IMR-90 (cell line): ENCODE data around the gene GOLT1A. TPM values are rescaled to one million over a fixed set of nuclear protein-coding genes. Genes with fewer than 3 reads are reported as not detected.

Experiments
- ATAC-seq: fragments of 200-7000 bp; cut with Tn5 transposase; 2 replicates; pipeline ENCODE4 v1.9.1; 2020; ENCODE audit warnings: low read depth, mild to moderate bottlenecking, moderate library complexity
- BruUV-seq: library from RNA; stranded (reverse); fragments of 400-500 nt; replicated peaks from 2 replicates; lab custom pipeline; 2021; lab: Mats Ljungman, UMichigan
- CTCF ChIA-PET: fragments of 300-600 bp; formaldehyde crosslinking; extraction: SDS; loops from one replicate; lab custom pipeline; 2021; ENCODE audit warnings: antibody characterized with exemption; lab: Yijun Ruan, JAX
- POLR2A ChIA-PET: fragments of 300-600 bp; sonication (Branson Sonifier 250); formaldehyde crosslinking; loops from one replicate; lab custom pipeline; 2022; ENCODE audit warnings: antibody characterized with exemption; ENCODE audit not compliant: unreplicated experiment; lab: Charles Lee
- DNase-seq: peaks from one replicate; pipeline ENCODE4 v3.0.0; 2013
- H2AFZ ChIP-seq: replicated peaks from 2 replicates; pipeline ENCODE3; 2013; ENCODE audit warnings: low read length, mild to moderate bottlenecking; ENCODE audit not compliant: poor library complexity
- H2AK5ac ChIP-seq: 2 replicates; pipeline ENCODE4 v1.6.1; 2013; ENCODE audit warnings: low read depth, low read length, inconsistent platforms
- H2AK9ac ChIP-seq: replicated peaks from 2 replicates; pipeline ENCODE3; 2013; ENCODE audit warnings: mild to moderate bottlenecking, low read depth, low read length, moderate library complexity; ENCODE audit not compliant: poor library complexity
- H2BK120ac ChIP-seq: 2 replicates; pipeline ENCODE4 v1.6.1; 2013; ENCODE audit warnings: low read depth, low read length, inconsistent platforms
- H2BK15ac ChIP-seq: 3 replicates; pipeline ENCODE4 v1.6.1; 2013; ENCODE audit warnings: low read depth, low read length, inconsistent platforms
- H2BK20ac ChIP-seq: 2 replicates; pipeline ENCODE4 v1.6.1; 2013; ENCODE audit warnings: low read depth, mild to moderate bottlenecking, inconsistent platforms, low read length, moderate library complexity
- H2BK5ac ChIP-seq: 2 replicates; pipeline ENCODE4 v1.6.1; 2013; ENCODE audit warnings: mild to moderate bottlenecking, low read depth, low read length, inconsistent platforms; ENCODE audit not compliant: poor library complexity, severe bottlenecking
- H3K14ac ChIP-seq: replicated peaks from 2 replicates; pipeline ENCODE4 v1.6.1; 2013; ENCODE audit warnings: low read depth, low read length, inconsistent platforms
- H3K18ac ChIP-seq: 2 replicates; pipeline ENCODE4 v1.6.1; 2013; ENCODE audit warnings: low read depth, low read length, control low read depth
- H3K23ac ChIP-seq: 2 replicates; pipeline ENCODE4 v1.6.1; 2013; ENCODE audit warnings: low read depth, low read length, inconsistent platforms
- H3K27ac ChIP-seq: 2 replicates; pipeline ENCODE4 v1.5.1; 2013; ENCODE audit warnings: mild to moderate bottlenecking, control low read depth, low read length; ENCODE audit not compliant: insufficient read depth
- H3K27me3 ChIP-seq: 2 replicates; pipeline ENCODE4 v1.6.1; 2013; ENCODE audit warnings: low read length; ENCODE audit not compliant: control insufficient read depth, insufficient read depth
- H3K36me3 ChIP-seq: 2 replicates; pipeline ENCODE4 v1.6.1; 2013; ENCODE audit warnings: low read length, mixed read lengths; ENCODE audit not compliant: control insufficient read depth, insufficient read depth
- H3K4ac ChIP-seq: 2 replicates; pipeline ENCODE4 v1.6.1; 2013; ENCODE audit warnings: low read depth, low read length, inconsistent platforms
- H3K4me1 ChIP-seq: 2 replicates; pipeline ENCODE4 v1.6.1; 2013; ENCODE audit warnings: low read length, mixed read lengths; ENCODE audit not compliant: control insufficient read depth, insufficient read depth
- H3K4me2 ChIP-seq: 2 replicates; pipeline ENCODE4 v1.6.1; 2013; ENCODE audit warnings: low read depth, mild to moderate bottlenecking, control low read depth, low read length, moderate library complexity
- H3K4me3 ChIP-seq: 2 replicates; pipeline ENCODE4 v1.5.1; 2013; ENCODE audit warnings: low read depth, mild to moderate bottlenecking, control low read depth, low read length, moderate library complexity; ENCODE audit not compliant: insufficient read depth
- H3K56ac ChIP-seq: 2 replicates; pipeline ENCODE4 v1.6.1; 2013; ENCODE audit warnings: low read length, inconsistent platforms; ENCODE audit not compliant: insufficient read depth; ENCODE audit errors: extremely low read depth
- H3K79me1 ChIP-seq, 2 experiments: 2 replicates each; pipeline ENCODE4 v1.6.1; 2013; ENCODE audit warnings: low read length in 2 of 2, inconsistent platforms in 1 of 2, low read depth in 1 of 2
- H3K9ac ChIP-seq: 2 replicates; pipeline ENCODE4 v1.6.1; 2013; ENCODE audit warnings: low read depth, low read length, control low read depth
- H3K9me1 ChIP-seq: 2 replicates; pipeline ENCODE4 v1.6.1; 2013; ENCODE audit warnings: low read length, inconsistent platforms; ENCODE audit not compliant: insufficient read depth
- H3K9me3 ChIP-seq: 2 replicates; pipeline ENCODE4 v1.6.1; 2013; ENCODE audit warnings: low read length; ENCODE audit not compliant: control insufficient read depth, insufficient read depth
- H4K20me1 ChIP-seq: 2 replicates; pipeline ENCODE4 v1.6.1; 2013; ENCODE audit warnings: low read length, inconsistent platforms; ENCODE audit not compliant: insufficient read depth
- H4K5ac ChIP-seq: 2 replicates; pipeline ENCODE4 v1.6.1; 2013; ENCODE audit warnings: mild to moderate bottlenecking, low read depth, low read length, control low read depth
- H4K8ac ChIP-seq, 2 experiments: 2 replicates each; pipeline ENCODE4 v1.6.1; 2013; ENCODE audit warnings: low read depth in 2 of 2, low read length in 2 of 2, control low read depth in 1 of 2, inconsistent platforms in 1 of 2
- H4K91ac ChIP-seq: 2 replicates; pipeline ENCODE4 v1.6.1; 2013; ENCODE audit warnings: low read depth, low read length, inconsistent platforms; ENCODE audit not compliant: insufficient read depth
- CEBPB ChIP-seq: IDR thresholded peaks from 2 replicates; pipeline ENCODE4 v1.6.1; 2012; ENCODE audit warnings: low read depth, low read length, improper control_type of control experiment
- CHD1 ChIP-seq: IDR thresholded peaks from 2 replicates; pipeline ENCODE4 v1.6.1; 2012; ENCODE audit warnings: low read depth, low read length, improper control_type of control experiment
- ELK1 ChIP-seq: fragments of 150-350 bp; IDR thresholded peaks from 2 replicates; pipeline ENCODE4 v1.6.1; 2016; ENCODE audit warnings: low read depth, mild to moderate bottlenecking, low read length, moderate library complexity, borderline replicate concordance
- MAZ ChIP-seq: IDR thresholded peaks from 2 replicates; pipeline ENCODE4 v1.6.1; 2012; ENCODE audit warnings: low read depth, mild to moderate bottlenecking, low read length, improper control_type of control experiment, moderate library complexity, borderline replicate concordance
- MXI1 ChIP-seq: IDR thresholded peaks from 2 replicates; pipeline ENCODE4 v1.6.1; 2012; ENCODE audit warnings: low read depth, mild to moderate bottlenecking, low read length, moderate library complexity, borderline replicate concordance
- NFE2L2 ChIP-seq: fragments of 150-350 bp; IDR thresholded peaks from 2 replicates; pipeline ENCODE4 v1.6.1; 2016; ENCODE audit warnings: low read depth, mild to moderate bottlenecking, low read length
- POLR2A ChIP-seq: IDR thresholded peaks from 2 replicates; pipeline ENCODE4 v1.6.1; 2012; ENCODE audit warnings: mild to moderate bottlenecking, low read depth, low read length
- RAD21 ChIP-seq: IDR thresholded peaks from 2 replicates; pipeline ENCODE4 v1.6.1; 2012; ENCODE audit warnings: low read length, improper control_type of control experiment
- RCOR1 ChIP-seq: IDR thresholded peaks from 2 replicates; pipeline ENCODE4 v1.6.1; 2012; ENCODE audit warnings: mild to moderate bottlenecking, low read length, improper control_type of control experiment; ENCODE audit not compliant: insufficient replicate concordance
- RFX5 ChIP-seq: IDR thresholded peaks from 2 replicates; pipeline ENCODE4 v1.8.0; 2012; ENCODE audit warnings: low read depth, mild to moderate bottlenecking, low read length, moderate library complexity
- SMC3 ChIP-seq: fragments of 150-350 bp; IDR thresholded peaks from 2 replicates; pipeline ENCODE4 v1.6.1; 2016; ENCODE audit warnings: low read depth, mild to moderate bottlenecking, antibody characterized with exemption, low read length, moderate library complexity
- USF2 ChIP-seq: fragments of 150-350 bp; IDR thresholded peaks from 2 replicates; pipeline ENCODE4 v1.6.1; 2017; ENCODE audit warnings: mild to moderate bottlenecking, antibody characterized with exemption, low read length, low read depth
- WGBS, 2 experiments: methylation state at CpG; one replicate each; pipeline versions ENCODE4 v1.1.5 to v1.1.7; 2013; ENCODE audit warnings: missing lambda C conversion rate in 2 of 2; ENCODE audit not compliant: insufficient read length in 1 of 2; ENCODE audit errors: extremely low coverage in 2 of 2; 5-methylcytosine and 5-hydroxymethylcytosine counted together
- dilution Hi-C: fragments of 300-500 bp; cut with HindIII; formaldehyde crosslinking; loops from one replicate; pipeline ENCODE4 v1.14.3; 2018; ENCODE audit warnings: low sequenced_read_pairs; ENCODE audit not compliant: unreplicated experiment
- in situ Hi-C: fragments of 300-500 bp; cut with MboI; formaldehyde crosslinking; loops from 3 replicates; pipeline ENCODE4 v1.14.3; 2019; ENCODE audit warnings: low sequenced_read_pairs, inconsistent platforms, mixed read lengths
- intact Hi-C: fragments of 100-400 bp; cut with micrococcal nuclease; formaldehyde crosslinking; loops from 2 replicates; pipeline ENCODE4 v1.10.0; 2022
- polyA plus RNA-seq, 3 experiments: library from polyadenylated mRNA; depleted of rRNA; stranded (reverse); fragments of >200 nt; gene quantifications; 2 replicates each; pipeline ENCODE4 v1.2.3, GENCODE V29; 2012; ENCODE audit warnings: low replicate concordance in 1 of 3
- total RNA-seq: library from RNA; depleted of rRNA; stranded (reverse); fragments of >200 nt; gene quantifications from 2 replicates; pipeline ENCODE4 v1.2.3, GENCODE V29; 2012

The GOLT1A gene
- total and polyA plus RNA-seq, 2 of the 4 experiments (the other 2 are of a cell fraction), result 0.32 TPM; not detected in 1

GRCh38 chr1:204218552-204218951 is 4.8 kb upstream of the GOLT1A start:
- Histone ChIP-seq H4K5ac (no peak overlapping the region), H3K4me2 (no peak overlapping the region), H3K27me3 (no peaks in the 10 kb centered on the region), H3K4me1 (peaks cover 3% of the 10 kb centered on the region; the same call in 1 of the 2 replicates), H2BK15ac (no peak overlapping the region), H4K91ac (no peak overlapping the region), H3K23ac (no peak overlapping the region), H2BK5ac (no peak overlapping the region), H2BK20ac (no peak overlapping the region), H2AFZ (no peak overlapping the region), H3K36me3 (peaks cover 17% of the 10 kb centered on the region; the same call in 1 of the 2 replicates), H4K20me1 (no peaks in the 10 kb centered on the region), H3K14ac (no peak overlapping the region), H3K9me1 (no peaks in the 10 kb centered on the region; the same call in 1 of the 2 replicates), H3K4me3 (no peak overlapping the region), H3K79me1 (no peaks in the 10 kb centered on the region), H2AK5ac (no peak overlapping the region), H3K18ac (no peak overlapping the region), H4K8ac (no peak overlapping the region), H3K56ac (no peak overlapping the region), H2AK9ac (no peak overlapping the region), H3K9ac (no peak overlapping the region), H3K4ac (no peak overlapping the region), H3K27ac (no peak overlapping the region), H3K9me3 (no peaks in the 10 kb centered on the region), H2BK120ac (no peak overlapping the region)
- ChIA-PET CTCF (interaction anchor here (1.2 kb wide), 1 partner anchor 11 kb away, joined by 3 read pairs; no protein-coding TSS in a partner anchor), POLR2A (no interaction called here)
- ATAC-seq, result no peak
- no peak for DNase-seq
- dilution Hi-C loops (no loop called here), intact Hi-C loops (no loop called here), in situ Hi-C loops (no loop called here)
- WGBS, 2 experiments, result no CpG with 5 or more reads among the region's 2 CpGs
- no TSS peak for BruUV-seq
- TF ChIP-seq MXI1 (no peak), RFX5 (no peak), USF2 (no peak), RCOR1 (no peak), CHD1 (no peak), MAZ (no peak), CEBPB (no peak), SMC3 (no peak), POLR2A (no peak), ELK1 (no peak), RAD21 (no peak), NFE2L2 (no peak)
